Keratinocyte (primary cell): ENCODE data around the gene ITPKB. TPM values are rescaled to one million over a fixed set of nuclear protein-coding genes. Genes with fewer than 3 reads are reported as not detected.

Source experiments
- DNase-seq: peaks from one replicate; pipeline ENCODE4 v3.0.0-alpha.2; 2011; ENCODE audit warnings: low read depth, missing footprints, low spot score
- FAIRE-seq: peaks from 2 replicates; lab custom pipeline; 2011; peaks lifted over from hg19 to GRCh38; lab: Jason Lieb, UNC
- H2AFZ ChIP-seq: 2 replicates; pipeline ENCODE4 v1.6.0; 2012; ENCODE audit warnings: low read length, control low read depth, inconsistent platforms; ENCODE audit not compliant: control insufficient read depth
- H3K27ac ChIP-seq: 2 replicates; pipeline ENCODE4 v1.5.1; 2011; ENCODE audit warnings: low read length; ENCODE audit not compliant: control insufficient read depth, insufficient read depth
- H3K27me3 ChIP-seq: 3 replicates; pipeline ENCODE4 v1.6.0; 2011; ENCODE audit warnings: low read length; ENCODE audit not compliant: control insufficient read depth, insufficient read depth; ENCODE audit errors: extremely low read depth
- H3K36me3 ChIP-seq, 2 experiments: 2 replicates in 1 of 2; 3 replicates in 1 of 2; pipeline ENCODE4 v1.5.1; 2011; ENCODE audit warnings: low read length in 2 of 2, mild to moderate bottlenecking in 1 of 2; ENCODE audit not compliant: control insufficient read depth in 2 of 2, insufficient read depth in 2 of 2; ENCODE audit errors: extremely low read depth in 1 of 2
- H3K4me1 ChIP-seq: 3 replicates; pipeline ENCODE4 v1.5.1; 2011; ENCODE audit warnings: low read length; ENCODE audit not compliant: control insufficient read depth, insufficient read depth; ENCODE audit errors: extremely low read depth
- H3K4me2 ChIP-seq: 3 replicates; pipeline ENCODE4 v1.6.0; 2011; ENCODE audit warnings: low read depth, low read length; ENCODE audit not compliant: control insufficient read depth, insufficient read depth; ENCODE audit errors: extremely low read depth
- H3K4me3 ChIP-seq, 3 experiments: fragments of 200-600 bp in 1 of 3; sonication (generic) in 1 of 3; 2 replicates in 2 of 3; 3 replicates in 1 of 3; pipeline ENCODE4 v1.5.1; 2011 to 2016; ENCODE audit warnings: low read length in 3 of 3, mild to moderate bottlenecking in 3 of 3, control low read depth in 2 of 3, inconsistent platforms in 1 of 3, low read depth in 1 of 3, mixed read lengths in 1 of 3, mixed run types in 1 of 3, moderate library complexity in 1 of 3; ENCODE audit not compliant: control insufficient read depth in 2 of 3, insufficient read depth in 2 of 3; ENCODE audit errors: extremely low read depth in 1 of 3
- H3K79me2 ChIP-seq: 2 replicates; pipeline ENCODE4 v1.6.0; 2012; ENCODE audit warnings: low read length; ENCODE audit not compliant: control insufficient read depth, insufficient read depth
- H3K9ac ChIP-seq: 3 replicates; pipeline ENCODE4 v1.6.0; 2011; ENCODE audit warnings: low read length; ENCODE audit not compliant: control insufficient read depth, insufficient read depth; ENCODE audit errors: extremely low read depth
- H3K9me1 ChIP-seq: 3 replicates; pipeline ENCODE4 v1.6.0; 2011; ENCODE audit warnings: low read length; ENCODE audit not compliant: control insufficient read depth, insufficient read depth; ENCODE audit errors: extremely low read depth
- H3K9me3 ChIP-seq: 2 replicates; pipeline ENCODE4 v1.5.1; 2012; ENCODE audit warnings: low read depth, low read length; ENCODE audit not compliant: control insufficient read depth
- H4K20me1 ChIP-seq: 3 replicates; pipeline ENCODE4 v1.6.0; 2011; ENCODE audit warnings: low read length; ENCODE audit not compliant: control insufficient read depth, insufficient read depth; ENCODE audit errors: extremely low read depth
- CTCF ChIP-seq, 3 experiments: IDR thresholded peaks in 1 of 3; conservative IDR thresholded peaks in 1 of 3; optimal IDR thresholded peaks in 1 of 3; 2 replicates in 2 of 3; 3 replicates in 1 of 3; pipeline versions ENCODE3 to v1.5.1; 2011; ENCODE audit warnings: low read length in 3 of 3, mild to moderate bottlenecking in 3 of 3, moderate library complexity in 2 of 3, control low read depth in 1 of 3, inconsistent platforms in 1 of 3; ENCODE audit not compliant: insufficient read depth in 2 of 3; ENCODE audit errors: extremely low read depth in 1 of 3
- EZH2 ChIP-seq: IDR thresholded peaks from one replicate; pipeline ENCODE4 v1.6.1; 2012; ENCODE audit warnings: inconsistent platforms, mild to moderate bottlenecking, low read length, moderate library complexity
- dilution Hi-C: fragments of 300-500 bp; cut with MboI; formaldehyde crosslinking; loops from one replicate; pipeline ENCODE4 v1.7.0; 2020; ENCODE audit warnings: low sequenced_read_pairs; ENCODE audit not compliant: extremely low pct_ligation_motif_present
- polyA plus RNA-seq, 5 experiments: library from polyadenylated mRNA; depleted of rRNA in 3 of 5; stranded (reverse) in 3 of 5; stranded (forward) in 1 of 5; unstranded in 1 of 5; fragments of >200 nt; gene quantifications; 1 replicate in 1 of 5; 2 replicates in 3 of 5; 3 replicates in 1 of 5; pipeline versions ENCODE4 v1.2.1 to v1.2.3, GENCODE V29; 2011 to 2012; ENCODE audit warnings: missing spikeins in 2 of 5, low read depth in 1 of 5, low replicate concordance in 1 of 5

Gene ITPKB
- polyA plus RNA-seq, 1 donor (not counting 4 experiments of a cell fraction or from before 2014, with no cell fraction given), result 3.2 TPM

GRCh38 chr1:226630592-226630991 lies 108.5 kb downstream of the ITPKB start:
- FAIRE-seq, result no peak
- no peak for DNase-seq
- no peak overlapping the region for H3K9ac ChIP-seq
- no peaks in the 10 kb centered on the region for H3K36me3 ChIP-seq
- H4K20me1 ChIP-seq, result no peaks in the 10 kb centered on the region
- H3K4me1 ChIP-seq, result peaks cover 15% of the 10 kb centered on the region
- no peak overlapping the region for H2AFZ ChIP-seq
- no peak overlapping the region for H3K4me3 ChIP-seq
- no peak overlapping the region for H3K27ac ChIP-seq
- TF ChIP-seq EZH2 (no peak), CTCF (optimal IDR thresholded peaks at IDR 0.05 in 1 of 3, IDR thresholded peaks at IDR 0.05 in 1 of 3, conservative IDR thresholded peaks at IDR 0.05 in 1 of 3; ENCODE audit: extremely low read depth in 1 of 3, insufficient read depth in 2 of 3, low read length in 3 of 3) (no peak)
- H3K9me1 ChIP-seq, result no peaks in the 10 kb centered on the region
- no peaks in the 10 kb centered on the region for H3K27me3 ChIP-seq
- no peaks in the 10 kb centered on the region for H3K9me3 ChIP-seq
- H3K4me2 ChIP-seq, result no peak overlapping the region
- H3K79me2 ChIP-seq, result no peaks in the 10 kb centered on the region
- dilution Hi-C loops, result loop anchor here (10.0 kb wide), 1 partner anchor 254 kb away; no protein-coding TSS in a partner anchor

- H3K4me3 ChIP-seq, result no peak overlapping the region
- no peaks in the 10 kb centered on the region for H3K79me2 ChIP-seq
- H3K4me1 ChIP-seq, result peaks cover 13% of the 10 kb centered on the region
- no peak overlapping the region for H3K9ac ChIP-seq
- H3K27me3 ChIP-seq, result no peaks in the 10 kb centered on the region
- no peaks in the 10 kb centered on the region for H3K9me1 ChIP-seq
- H3K9me3 ChIP-seq, result no peaks in the 10 kb centered on the region
- no peaks in the 10 kb centered on the region for H4K20me1 ChIP-seq
- dilution Hi-C loops, result loop anchor here (10.0 kb wide), 1 partner anchor 255 kb away; no protein-coding TSS in a partner anchor
- H3K27ac ChIP-seq, result no peak overlapping the region
- no peak overlapping the region for H3K4me2 ChIP-seq
- TF ChIP-seq CTCF (optimal IDR thresholded peaks at IDR 0.05 in 1 of 3, IDR thresholded peaks at IDR 0.05 in 1 of 3, conservative IDR thresholded peaks at IDR 0.05 in 1 of 3; ENCODE audit: extremely low read depth in 1 of 3, insufficient read depth in 2 of 3, low read length in 3 of 3) (no peak), EZH2 (no peak)
- no peak overlapping the region for H2AFZ ChIP-seq
- H3K36me3 ChIP-seq, result no peaks in the 10 kb centered on the region
- DNase-seq, result no peak
- no peak for FAIRE-seq
Observed at GRCh38 chr1:226629896-226630550, 109.1 kb downstream of the ITPKB start.
